ENCODE data around the gene FRMD5.
"Not testable (repeated sequence)": the region's sequence is repeated elsewhere in the genome, so short reads cannot be mapped to it uniquely, and the experiment has no call there.

The FRMD5 gene

DNA sequence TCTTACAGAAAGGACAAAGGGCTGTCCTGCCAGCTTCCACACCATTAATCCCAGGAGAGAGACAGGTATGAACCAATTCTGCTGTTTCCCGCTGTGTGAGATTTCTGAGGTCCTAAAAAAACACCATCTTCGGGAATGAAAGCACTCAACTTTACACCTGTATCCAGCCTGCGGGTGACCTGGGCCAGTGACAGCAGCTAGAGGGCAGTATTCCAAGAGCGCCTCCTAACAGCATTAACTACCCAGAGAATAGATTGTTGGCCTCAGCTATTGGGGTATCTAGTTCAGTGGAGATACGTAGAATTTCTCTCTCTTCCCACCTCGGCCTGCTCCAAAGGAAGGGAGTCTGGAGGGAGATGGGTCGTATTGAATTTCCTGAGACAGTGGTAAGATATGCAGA lies 313.1 kb downstream of the FRMD5 start:
- no peak for DNase-seq

GRCh38 chr15:43881245-43881644 lies 313.8 kb downstream of the FRMD5 start:
- DNase-seq: no peak

DNA sequence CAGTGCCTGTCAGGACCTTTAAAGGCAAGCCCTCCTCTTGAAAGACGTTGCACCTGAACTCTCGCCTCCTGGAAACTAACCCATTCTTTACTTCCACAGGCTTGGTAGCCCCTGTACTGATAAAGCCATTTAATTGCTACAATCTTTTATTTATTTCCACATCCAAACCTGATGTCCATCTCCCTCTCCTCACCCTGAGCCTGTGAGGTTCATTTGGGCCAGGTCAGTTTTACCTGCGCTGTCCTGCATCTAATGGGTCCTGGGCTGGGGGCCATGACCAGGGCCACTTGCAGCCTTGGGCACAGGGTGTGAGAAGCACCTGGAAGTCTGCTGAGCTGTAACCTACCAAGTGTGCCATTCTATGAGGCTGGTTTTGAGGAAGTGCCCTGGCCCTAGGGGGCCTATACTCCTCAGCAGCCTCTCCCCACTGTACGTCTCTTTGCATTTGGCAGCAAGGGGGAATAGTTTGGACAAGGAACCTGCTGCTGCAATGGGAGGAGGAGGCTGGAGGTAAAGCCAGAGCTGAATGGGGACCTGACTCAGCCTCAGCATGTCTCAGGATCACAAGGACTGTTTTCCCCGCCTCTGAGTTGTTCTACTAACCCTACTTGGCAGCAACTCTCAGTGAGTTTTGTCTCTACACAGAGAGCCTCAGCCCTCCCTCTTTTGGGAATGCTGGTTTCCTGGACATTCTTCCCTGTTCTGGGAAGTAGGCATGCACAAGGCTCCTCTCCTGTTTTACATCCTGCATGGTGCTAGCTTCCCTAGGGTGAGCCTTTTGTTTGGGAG lies 314.5 kb downstream of the FRMD5 start:
- DNase-seq: no peak

DNA sequence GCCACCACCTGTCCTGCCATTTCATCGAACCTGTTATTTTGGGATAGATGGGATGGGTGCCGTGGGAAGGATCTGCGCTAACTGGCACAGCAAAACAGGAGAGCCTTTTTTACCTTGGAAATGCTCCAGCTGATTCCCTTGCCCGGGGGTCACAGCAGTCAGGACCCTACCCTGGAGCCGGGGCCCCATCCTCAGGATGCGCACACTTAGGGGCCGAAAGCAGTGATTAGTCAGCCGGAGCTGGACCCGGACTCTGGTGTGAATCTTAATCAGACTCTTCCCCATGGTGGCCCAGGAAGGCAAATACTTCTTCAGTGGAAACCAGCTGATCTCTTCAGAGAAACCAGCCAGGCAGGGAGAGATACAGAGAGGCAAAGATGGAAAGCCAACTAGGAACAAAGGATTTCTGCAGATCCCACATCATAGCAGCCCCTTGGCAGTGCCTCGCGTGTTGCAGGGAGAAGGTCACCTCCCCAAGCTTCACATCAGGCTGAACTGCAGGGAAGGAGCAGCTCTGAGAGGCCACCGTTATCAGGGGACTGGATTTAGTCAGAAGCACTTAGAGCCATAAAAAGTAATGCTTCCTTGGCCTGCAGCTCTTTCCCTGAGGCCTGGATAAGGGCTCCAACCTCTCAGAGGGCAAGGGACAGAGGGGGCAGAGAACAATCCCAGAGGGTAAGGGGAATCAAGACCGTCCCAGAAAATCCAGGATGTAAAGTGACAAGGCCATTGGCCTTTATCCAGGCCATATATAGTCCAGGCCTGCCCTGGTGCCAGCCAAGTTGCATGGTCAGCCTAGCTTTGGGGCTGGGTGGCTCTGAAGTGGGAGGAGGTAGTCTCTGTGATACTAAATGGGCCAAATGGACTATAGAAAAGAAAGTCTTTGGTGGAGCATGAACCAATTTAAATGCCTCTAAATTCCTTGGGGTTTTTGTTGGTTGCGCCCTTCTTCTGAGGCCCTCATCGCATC lies 315.4 kb downstream of the FRMD5 start:
- no peak for DNase-seq

- DNase-seq: no peak
Measured at GRCh38 chr15:43878446-43878845, 316.6 kb downstream of the FRMD5 start.

- no peak for DNase-seq
Measured at GRCh38 chr15:43877371-43877770, 317.7 kb downstream of the FRMD5 start.

DNA sequence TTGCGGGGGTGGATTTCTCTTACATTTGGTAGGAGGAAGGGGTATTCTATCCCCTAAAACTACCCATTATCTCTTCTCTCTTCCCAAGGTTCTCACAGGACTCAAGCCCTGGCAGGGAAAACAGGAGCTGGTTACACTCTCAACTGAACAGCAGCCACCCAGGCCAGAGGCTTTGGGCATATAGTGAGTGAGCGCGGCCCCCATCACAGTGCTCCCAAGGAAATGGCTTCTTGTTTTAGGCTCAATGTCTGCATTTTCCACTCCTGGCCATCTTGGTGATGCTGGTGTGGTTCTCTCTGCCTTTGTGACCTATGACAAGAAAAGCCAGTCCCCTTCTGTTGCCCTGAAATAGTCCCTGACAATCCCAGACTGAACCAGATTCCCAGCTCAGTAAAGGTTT lies 318.2 kb downstream of the FRMD5 start:
- DNase-seq: no peak

- no peak for DNase-seq
Measured at GRCh38 chr15:43873651-43874050, 321.4 kb downstream of the FRMD5 start.

DNA sequence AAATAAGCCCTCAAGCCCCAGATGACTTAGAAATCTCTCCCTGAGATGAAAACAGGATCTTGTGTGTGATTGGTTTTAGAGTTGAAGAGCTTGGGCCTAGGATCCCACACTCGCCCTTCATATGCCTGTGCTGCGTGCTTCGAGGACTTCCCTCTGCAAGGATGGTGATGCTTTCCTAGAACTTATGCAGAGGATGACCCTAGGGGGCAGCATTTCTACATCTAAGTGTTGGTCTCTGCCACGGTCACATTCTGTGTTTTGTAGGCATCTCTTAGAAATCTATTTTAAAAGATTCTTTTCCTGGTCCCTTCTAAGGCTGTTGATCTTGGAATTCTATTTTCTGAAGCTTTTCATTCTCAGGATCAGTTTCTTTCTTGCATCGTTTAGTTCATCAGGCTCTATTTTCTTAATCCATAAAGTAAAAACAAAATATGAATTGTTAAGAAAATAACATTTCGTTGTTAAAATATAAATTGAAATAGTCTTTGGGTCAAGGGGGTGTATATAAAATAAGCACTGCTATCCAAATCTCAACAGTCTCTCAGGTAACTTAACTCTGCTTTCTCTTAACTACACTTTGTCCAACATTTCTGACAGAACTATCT lies 322.6 kb downstream of the FRMD5 start:
- DNase-seq: peak; percentile 59

GRCh38 chr15:43871835-43872234 lies 323.2 kb downstream of the FRMD5 start:
- DNase-seq: no peak

- no peak for DNase-seq
Measured at GRCh38 chr15:43868406-43868805, 326.7 kb downstream of the FRMD5 start.

- no peak for DNase-seq
Measured at GRCh38 chr15:43867096-43867495, 328.0 kb downstream of the FRMD5 start.

DNA sequence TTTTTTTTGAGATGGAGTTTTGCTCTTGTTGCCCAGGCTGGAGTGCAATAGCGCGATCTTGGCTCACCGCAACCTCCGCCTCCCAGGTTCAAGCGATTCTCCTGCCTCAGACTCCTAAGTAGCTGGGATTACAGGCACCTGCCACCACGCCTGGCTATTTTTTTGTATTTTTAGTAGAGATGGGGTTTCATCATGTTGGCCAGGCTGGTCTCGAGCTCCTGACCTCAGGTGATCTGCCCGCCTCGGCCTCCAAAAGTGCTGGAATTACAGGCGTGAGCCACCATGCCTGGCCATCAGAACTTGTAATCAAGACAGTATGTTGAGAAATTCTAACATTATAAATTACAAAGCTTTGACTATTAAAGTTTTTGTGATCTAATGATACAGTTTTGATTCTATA lies 328.4 kb downstream of the FRMD5 start:
- not testable (repeated sequence) for DNase-seq

DNA sequence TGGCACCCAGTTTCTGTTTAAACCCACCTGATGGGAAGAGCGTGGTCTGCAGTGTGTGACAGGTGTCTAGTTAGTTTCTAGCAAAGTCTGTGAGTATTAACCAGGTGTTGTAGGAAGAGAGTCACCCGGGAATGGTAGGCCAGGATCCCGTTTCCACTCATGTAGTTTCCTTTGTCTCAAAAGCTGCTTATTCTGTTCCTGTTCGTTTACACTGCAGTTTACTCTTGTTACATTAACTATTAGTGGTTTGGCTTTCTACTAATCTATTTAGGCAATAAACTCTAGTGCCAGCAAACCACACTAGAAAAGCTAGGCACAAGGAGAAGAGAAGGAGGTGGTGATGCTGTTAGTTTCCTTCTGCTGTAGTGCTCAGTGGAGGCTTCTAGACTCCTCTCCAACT lies 335.5 kb downstream of the FRMD5 start:
- DNase-seq: no peak

GRCh38 chr15:43854801-43855200 lies 340.3 kb downstream of the FRMD5 start:
- DNase-seq: no peak

GRCh38 chr15:43852607-43853006 lies 342.5 kb downstream of the FRMD5 start:
- DNase-seq: no peak

DNA sequence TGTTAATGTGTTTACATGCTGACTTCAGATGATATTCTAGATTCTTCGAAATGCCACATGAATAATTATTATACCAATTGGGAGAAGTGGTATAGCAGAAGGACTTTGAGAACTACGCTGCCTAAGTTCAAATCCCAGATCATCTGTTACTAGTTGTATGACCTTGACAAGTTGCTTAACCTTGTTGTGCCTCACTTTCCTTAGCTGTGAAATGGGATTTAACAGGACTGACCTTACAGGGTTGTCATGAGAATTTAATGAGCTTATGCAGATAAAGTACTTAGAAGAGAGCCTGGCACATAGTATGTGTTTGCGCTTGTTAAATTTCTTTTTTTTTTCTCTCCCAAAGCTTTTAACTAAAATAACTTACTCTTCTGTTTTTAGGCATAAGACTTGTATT lies 343.8 kb downstream of the FRMD5 start:
- no peak for DNase-seq

DNA sequence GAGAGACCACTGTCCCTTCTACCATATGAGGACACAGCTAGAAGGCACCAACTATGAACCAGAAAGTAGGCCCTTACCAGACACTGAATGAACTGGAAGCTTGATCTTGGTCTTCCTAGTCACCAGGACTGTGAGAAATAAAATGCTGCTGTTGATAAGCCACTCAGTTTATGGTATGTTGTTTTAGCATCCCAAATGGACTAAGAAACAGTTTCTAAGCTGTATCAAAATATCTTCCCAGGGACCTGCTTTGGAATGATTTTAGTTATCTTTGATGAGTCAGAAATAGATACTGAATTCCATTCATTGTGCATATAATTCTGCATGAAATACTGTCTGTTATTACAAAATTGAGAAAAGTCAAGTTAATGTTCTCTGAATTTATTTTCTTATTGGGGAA lies 349.6 kb downstream of the FRMD5 start:
- DNase-seq: no peak

DNA sequence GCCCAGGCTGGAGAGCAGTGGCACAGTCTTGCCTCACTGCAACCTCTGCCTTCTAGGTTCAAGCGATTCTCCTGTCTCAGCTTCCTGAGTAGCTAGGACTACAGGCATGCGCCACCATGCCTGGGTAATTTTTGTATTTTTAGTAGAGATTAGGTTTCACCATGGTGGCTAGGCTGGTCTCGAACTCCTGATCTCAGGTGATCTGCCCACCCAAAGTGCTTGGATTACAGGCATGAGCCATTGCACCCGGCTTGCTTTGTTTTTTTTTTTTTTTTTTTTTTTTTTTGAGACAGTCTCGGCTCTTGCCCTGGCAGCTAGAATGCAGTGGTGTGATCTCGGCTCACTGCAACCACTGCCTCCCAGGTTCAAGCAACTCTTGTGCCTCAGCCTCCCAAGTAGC lies 362.6 kb downstream of the FRMD5 start:
- not testable (repeated sequence) for DNase-seq

- not testable (repeated sequence) for DNase-seq
Measured at GRCh38 chr15:43831519-43832052, 363.5 kb downstream of the FRMD5 start.

DNA sequence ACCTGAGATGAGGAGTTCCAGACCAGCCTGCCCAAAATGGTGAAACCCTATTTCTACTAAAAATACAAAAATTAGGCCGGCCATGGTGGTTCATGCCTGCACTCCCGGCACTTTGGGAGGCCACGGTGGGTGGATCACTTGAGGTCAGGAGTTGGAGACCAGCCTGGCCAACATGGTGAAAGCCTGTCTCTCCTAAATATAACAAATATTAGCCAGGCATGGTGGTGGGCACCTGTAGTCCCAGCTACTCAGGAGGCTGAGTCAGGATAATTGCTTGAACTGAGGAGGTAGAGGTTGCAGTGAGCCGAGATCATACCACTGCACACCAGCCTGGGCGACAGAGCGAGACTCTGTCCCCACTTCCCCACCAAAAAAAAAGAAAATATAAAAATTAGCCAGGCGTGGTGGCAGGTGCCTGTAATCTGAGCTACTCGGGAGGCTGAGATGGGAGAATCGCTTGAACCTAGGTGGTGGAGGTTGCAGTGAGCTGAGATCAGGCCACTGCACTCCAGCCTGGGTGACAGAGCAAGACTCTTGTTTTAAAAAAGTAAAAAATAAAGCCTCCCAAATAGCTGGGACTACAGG lies 364.3 kb downstream of the FRMD5 start:
- DNase-seq: not testable (repeated sequence)

GRCh38 chr15:43829951-43830540 lies 365.0 kb downstream of the FRMD5 start:
- not testable (repeated sequence) for DNase-seq
